PFSK-1 (cell line): ENCODE measurements around the gene FCRL5.

Source experiments
- FOXP2 ChIP-seq: optimal IDR thresholded peaks from 2 replicates; pipeline ENCODE3; 2011; ENCODE audit warnings: borderline replicate concordance, control low read depth, inconsistent platforms; ENCODE audit not compliant: insufficient read depth; ENCODE audit errors: extremely low read length, extremely low read depth
- POLR2AphosphoS5 ChIP-seq: IDR thresholded peaks from 2 replicates; pipeline ENCODE4 v1.6.1; 2012; ENCODE audit warnings: low read depth, mild to moderate bottlenecking, control low read depth, low read length, moderate library complexity
- REST ChIP-seq, 2 experiments: IDR thresholded peaks; 2 replicates each; pipeline versions ENCODE4 v1.6.1 to v1.8.0; 2011 to 2012; ENCODE audit warnings: low read depth in 2 of 2, low read length in 2 of 2, control low read depth in 1 of 2, inconsistent platforms in 1 of 2, mild to moderate bottlenecking in 1 of 2, moderate library complexity in 1 of 2; ENCODE audit not compliant: insufficient read depth in 1 of 2
- TAF1 ChIP-seq: IDR thresholded peaks from 2 replicates; pipeline ENCODE4 v1.6.1; 2012; ENCODE audit warnings: low read length, control low read depth, borderline replicate concordance; ENCODE audit not compliant: insufficient read depth

GRCh38 chr1:157575744-157576143, 23.4 kb upstream of the FCRL5 start:
- TF ChIP-seq REST (IDR thresholded peaks at IDR 0.05; ENCODE audit: insufficient read depth in 1 of 2, low read depth in 2 of 2, low read length in 2 of 2) (no peak), TAF1 (no peak), POLR2AphosphoS5 (no peak), FOXP2 (no peak)
